Measurements from ENCODE around the gene STXBP6. TPM values are rescaled to one million over a fixed set of nuclear protein-coding genes. Genes with fewer than 3 reads are reported as not detected.

Gene STXBP6
- not detected for total RNA-seq

GRCh38 chr14:25049568-25050268 lies at the start of gene STXBP6:
STXBP6 (minus strand) TSS chr14:25050147; CDS start chr14:24974818, 75,329 bp downstream.
- Mint-ChIP-seq H3K27me3 (peaks cover 45% of the 10 kb centered on the region), H3K4me1 (peaks cover 7% of the 10 kb centered on the region), H3K9me3 (ENCODE audit: low read depth) (no peaks in the 10 kb centered on the region), H3K27ac (no peak within 1 kb of the TSS), H3K36me3 (ENCODE audit: low read depth) (no peaks in the 10 kb centered on the region), H3K4me3 (peak within 1 kb of the TSS; percentile 41)
- DNase-seq, result peak; percentile 55
- ChIA-PET POLR2A (no interaction called here), CTCF (no interaction called here)
- intact Hi-C loops (cut with DNase I, micrococcal nuclease), result no loop called here
- ATAC-seq, result peak; percentile 49

GRCh38 chr14:25097120-25097519 lies 47.2 kb upstream of the STXBP6 start:
- H3K4me1 Mint-ChIP-seq, result no peaks in the 10 kb centered on the region
- ChIA-PET CTCF (interaction anchor here (0.6 to 1.1 kb wide), 2 partner anchors 259 to 361 kb away, joined by 3 to 4 read pairs; no protein-coding TSS in a partner anchor), POLR2A (no interaction called here)
- no peak overlapping the region for H3K4me3 Mint-ChIP-seq
- intact Hi-C loops (cut with DNase I, micrococcal nuclease), result no loop called here
- no peaks in the 10 kb centered on the region for H3K36me3 Mint-ChIP-seq (ENCODE audit: low read depth)
- DNase-seq (no peak), ATAC-seq (no peak)
- peaks cover 2% of the 10 kb centered on the region for H3K9me3 Mint-ChIP-seq (ENCODE audit: low read depth)
- peaks cover 17% of the 10 kb centered on the region for H3K27me3 Mint-ChIP-seq
- no peak overlapping the region for H3K27ac Mint-ChIP-seq

GRCh38 chr14:25095736-25096437 lies 45.9 kb upstream of the STXBP6 start:
- H3K9me3 Mint-ChIP-seq (ENCODE audit: low read depth), result peaks cover 2% of the 10 kb centered on the region
- H3K4me1 Mint-ChIP-seq, result no peaks in the 10 kb centered on the region
- intact Hi-C loops (cut with DNase I, micrococcal nuclease), result no loop called here
- H3K27me3 Mint-ChIP-seq, result peaks cover 17% of the 10 kb centered on the region
- no peak overlapping the region for H3K27ac Mint-ChIP-seq
- H3K4me3 Mint-ChIP-seq, result no peak overlapping the region
- DNase-seq (no peak), ATAC-seq (no peak)
- ChIA-PET POLR2A (no interaction called here), CTCF (interaction anchor here (1.1 kb wide), 1 partner anchor 360 kb away, joined by 4 read pairs; no protein-coding TSS in a partner anchor)
- no peaks in the 10 kb centered on the region for H3K36me3 Mint-ChIP-seq (ENCODE audit: low read depth)

GRCh38 chr14:25094171-25094907 lies 44.4 kb upstream of the STXBP6 start:
- Mint-ChIP-seq H3K4me3 (no peak overlapping the region), H3K27ac (no peak overlapping the region), H3K9me3 (ENCODE audit: low read depth) (no peaks in the 10 kb centered on the region), H3K4me1 (no peaks in the 10 kb centered on the region), H3K36me3 (ENCODE audit: low read depth) (no peaks in the 10 kb centered on the region), H3K27me3 (peaks cover 16% of the 10 kb centered on the region)
- intact Hi-C loops (cut with DNase I, micrococcal nuclease), result no loop called here
- ChIA-PET POLR2A (no interaction called here), CTCF (no interaction called here)
- no peak for DNase-seq
- ATAC-seq, result no peak

GRCh38 chr14:25092258-25092740 lies 42.4 kb upstream of the STXBP6 start:
- Mint-ChIP-seq H3K36me3 (ENCODE audit: low read depth) (no peaks in the 10 kb centered on the region), H3K9me3 (ENCODE audit: low read depth) (no peaks in the 10 kb centered on the region), H3K4me3 (no peak overlapping the region), H3K27me3 (peaks cover 22% of the 10 kb centered on the region), H3K4me1 (no peaks in the 10 kb centered on the region), H3K27ac (no peak overlapping the region)
- no peak for DNase-seq
- ATAC-seq, result no peak
- POLR2A ChIA-PET, result interaction anchor here (0.6 kb wide), 1 partner anchor 42 kb away, joined by 4 read pairs; no protein-coding TSS in a partner anchor
- CTCF ChIA-PET, result no interaction called here
- intact Hi-C loops (cut with DNase I, micrococcal nuclease), result no loop called here

GRCh38 chr14:25090716-25091454 lies 40.9 kb upstream of the STXBP6 start:
- H3K9me3 Mint-ChIP-seq (ENCODE audit: low read depth), result no peaks in the 10 kb centered on the region
- DNase-seq (no peak), ATAC-seq (no peak)
- no peak overlapping the region for H3K4me3 Mint-ChIP-seq
- no peaks in the 10 kb centered on the region for H3K36me3 Mint-ChIP-seq (ENCODE audit: low read depth)
- ChIA-PET CTCF (no interaction called here), POLR2A (no interaction called here)
- H3K4me1 Mint-ChIP-seq, result no peaks in the 10 kb centered on the region
- no peak overlapping the region for H3K27ac Mint-ChIP-seq
- H3K27me3 Mint-ChIP-seq, result peaks cover 19% of the 10 kb centered on the region
- intact Hi-C loops (cut with DNase I, micrococcal nuclease), result no loop called here

GRCh38 chr14:25090256-25090655 lies 40.3 kb upstream of the STXBP6 start:
- Mint-ChIP-seq H3K27me3 (peaks cover 15% of the 10 kb centered on the region), H3K4me3 (no peak overlapping the region), H3K27ac (no peak overlapping the region), H3K4me1 (no peaks in the 10 kb centered on the region), H3K36me3 (ENCODE audit: low read depth) (no peaks in the 10 kb centered on the region), H3K9me3 (ENCODE audit: low read depth) (no peaks in the 10 kb centered on the region)
- ChIA-PET POLR2A (no interaction called here), CTCF (no interaction called here)
- intact Hi-C loops (cut with DNase I, micrococcal nuclease), result no loop called here
- no peak for DNase-seq
- no peak for ATAC-seq

- DNase-seq (no peak), ATAC-seq (no peak)
- no peak overlapping the region for H3K4me3 Mint-ChIP-seq
- ChIA-PET CTCF (no interaction called here), POLR2A (no interaction called here)
- H3K27me3 Mint-ChIP-seq, result peaks cover 11% of the 10 kb centered on the region
- intact Hi-C loops (cut with DNase I, micrococcal nuclease), result no loop called here
- H3K27ac Mint-ChIP-seq, result no peak overlapping the region
- H3K36me3 Mint-ChIP-seq (ENCODE audit: low read depth), result no peaks in the 10 kb centered on the region
- H3K9me3 Mint-ChIP-seq (ENCODE audit: low read depth), result no peaks in the 10 kb centered on the region
- H3K4me1 Mint-ChIP-seq, result no peaks in the 10 kb centered on the region
These were observed 39.5 kb upstream of the STXBP6 start for GRCh38 chr14:25089496-25089895.

GRCh38 chr14:25086821-25087396 lies 37.0 kb upstream of the STXBP6 start:
- ChIA-PET POLR2A (no interaction called here), CTCF (interaction anchor here (1.2 kb wide), 1 partner anchor 65 kb away, joined by 3 read pairs; no protein-coding TSS in a partner anchor)
- Mint-ChIP-seq H3K36me3 (ENCODE audit: low read depth) (no peaks in the 10 kb centered on the region), H3K9me3 (ENCODE audit: low read depth) (no peaks in the 10 kb centered on the region), H3K4me3 (no peak overlapping the region), H3K4me1 (no peaks in the 10 kb centered on the region), H3K27ac (no peak overlapping the region), H3K27me3 (peaks cover 16% of the 10 kb centered on the region)
- intact Hi-C loops (cut with DNase I, micrococcal nuclease), result no loop called here
- no peak for DNase-seq
- no peak for ATAC-seq

- H3K9me3 Mint-ChIP-seq (ENCODE audit: low read depth), result no peaks in the 10 kb centered on the region
- DNase-seq, result no peak
- peaks cover 19% of the 10 kb centered on the region for H3K27me3 Mint-ChIP-seq
- H3K27ac Mint-ChIP-seq, result no peak overlapping the region
- H3K36me3 Mint-ChIP-seq (ENCODE audit: low read depth), result no peaks in the 10 kb centered on the region
- no peak for ATAC-seq
- intact Hi-C loops (cut with DNase I, micrococcal nuclease), result no loop called here
- ChIA-PET POLR2A (no interaction called here), CTCF (interaction anchor here (1.2 kb wide), 1 partner anchor 66 kb away, joined by 3 read pairs; no protein-coding TSS in a partner anchor)
- H3K4me3 Mint-ChIP-seq, result no peak overlapping the region
- H3K4me1 Mint-ChIP-seq, result no peaks in the 10 kb centered on the region
These were observed 36.1 kb upstream of the STXBP6 start for GRCh38 chr14:25086081-25086480.

- DNase-seq, result no peak
- CTCF ChIA-PET, result no interaction called here
These were observed 30.7 kb upstream of the STXBP6 start for GRCh38 chr14:25080682-25081081.

More at GRCh38 chr14:25080682-25081081, 30.7 kb upstream of the STXBP6 start:
- H3K9me3 Mint-ChIP-seq (ENCODE audit: low read depth), result no peaks in the 10 kb centered on the region
- H3K4me1 Mint-ChIP-seq, result no peaks in the 10 kb centered on the region
- POLR2A ChIA-PET, result no interaction called here
- H3K27ac Mint-ChIP-seq, result no peak overlapping the region
- intact Hi-C loops (cut with DNase I, micrococcal nuclease), result no loop called here
- H3K27me3 Mint-ChIP-seq, result peaks cover 15% of the 10 kb centered on the region
- H3K36me3 Mint-ChIP-seq (ENCODE audit: low read depth), result no peaks in the 10 kb centered on the region
- no peak overlapping the region for H3K4me3 Mint-ChIP-seq
- no peak for ATAC-seq

Measured in activated CD4-positive, alpha-beta T cell treated with anti-CD3 and anti-CD28 coated beads for 36 hours (primary cell).